GM19025 (cell line): ENCODE results near the gene RERE.

ENCODE experiments used
- ATAC-seq: cut with Tn5 transposase; IDR thresholded peaks from one replicate; pipeline ENCODE4 v1.9.1; 2021; ENCODE audit warnings: mild to moderate bottlenecking, low read depth, moderate library complexity; ENCODE audit not compliant: unreplicated experiment

RERE gene

GRCh38 chr1:8722366-8722765, 95.1 kb downstream of the RERE start:
- ATAC-seq = no peak

GRCh38 chr1:8721679-8722324, 95.6 kb downstream of the RERE start:
- ATAC-seq = no peak

GRCh38 chr1:8720347-8720746, 97.1 kb downstream of the RERE start:
- no peak for ATAC-seq

GRCh38 chr1:8718850-8719361, 98.5 kb downstream of the RERE start:
- ATAC-seq = no peak

GRCh38 chr1:8717148-8717547, 100.3 kb downstream of the RERE start:
- ATAC-seq = no peak

GRCh38 chr1:8716238-8716637, 101.2 kb downstream of the RERE start:
- ATAC-seq = no peak

GRCh38 chr1:8714173-8714572, 103.3 kb downstream of the RERE start:
- ATAC-seq = no peak

GRCh38 chr1:8712413-8713231, 104.8 kb downstream of the RERE start:
- no peak for ATAC-seq

GRCh38 chr1:8711873-8712412, 105.5 kb downstream of the RERE start:
- no peak for ATAC-seq

- no peak for ATAC-seq
These were observed 106.3 kb downstream of the RERE start for GRCh38 chr1:8711151-8711550.

- no peak for ATAC-seq
These were observed 109.2 kb downstream of the RERE start for GRCh38 chr1:8708259-8708658.

- no peak for ATAC-seq
These were observed 110.4 kb downstream of the RERE start for GRCh38 chr1:8706995-8707396.

GRCh38 chr1:8706291-8706690, 111.1 kb downstream of the RERE start:
- ATAC-seq = no peak

GRCh38 chr1:8704866-8705506, 112.5 kb downstream of the RERE start:
- no peak for ATAC-seq

GRCh38 chr1:8702850-8703810, 114.3 kb downstream of the RERE start:
- peak; percentile 73 for ATAC-seq

GRCh38 chr1:8702472-8702849, 115.0 kb downstream of the RERE start:
- ATAC-seq = no peak

GRCh38 chr1:8701794-8702471, 115.5 kb downstream of the RERE start:
- ATAC-seq = no peak

GRCh38 chr1:8699679-8700078, 117.8 kb downstream of the RERE start:
- ATAC-seq = no peak

GRCh38 chr1:8698937-8699447, 118.4 kb downstream of the RERE start:
- no peak for ATAC-seq
